Stimulated activated naive CD4-positive, alpha-beta T cell treated with Interleukin-2 at 50 U/mL for 16 hours (primary cell): ENCODE measurements around the gene SPRN.
A peak's percentile ranks its signal among the peaks of the same experiment; 100 is the strongest.

Source experiments
- DNase-seq: peaks from one replicate; lab custom pipeline; 2025; lab: John Stamatoyannopoulos, UW

The SPRN gene

DNA sequence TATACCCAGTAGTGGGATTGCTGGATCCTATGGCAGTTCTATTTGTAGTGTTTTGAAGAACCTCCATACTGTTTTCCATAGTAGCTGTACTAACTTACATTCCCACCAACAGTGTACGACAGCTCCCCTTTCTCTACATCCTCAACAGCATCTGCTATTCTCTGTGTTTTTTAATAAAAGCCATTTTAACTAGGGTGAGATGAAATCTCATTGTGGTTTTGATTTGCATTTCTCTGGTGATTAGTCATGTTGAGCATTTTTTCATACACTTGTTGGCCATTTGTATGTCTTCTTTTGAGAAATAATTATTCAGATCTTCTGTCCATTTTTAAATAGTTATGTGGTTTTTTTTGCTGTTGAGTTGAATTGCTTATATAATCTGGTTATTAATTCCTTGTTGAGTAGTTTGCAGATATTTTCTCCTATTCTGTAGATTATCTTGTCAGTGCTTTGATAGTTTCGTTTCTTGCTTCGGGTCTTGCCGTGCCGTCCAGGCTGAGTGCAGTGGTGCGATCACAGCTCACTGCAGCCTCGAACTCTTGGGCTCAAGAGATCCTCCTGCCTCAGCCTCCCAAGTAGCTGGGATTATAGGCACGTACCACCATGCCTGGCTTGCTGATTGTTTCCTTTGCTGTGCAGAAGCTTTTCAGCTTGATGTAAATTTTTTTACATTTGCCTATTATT is 18.4 kb downstream of the SPRN start:
- no peak for DNase-seq

- DNase-seq = no peak
Measured at GRCh38 chr10:133405272-133405671, 19.2 kb downstream of the SPRN start.

- DNase-seq = no peak
Measured at GRCh38 chr10:133403784-133404183, 20.6 kb downstream of the SPRN start.

DNA sequence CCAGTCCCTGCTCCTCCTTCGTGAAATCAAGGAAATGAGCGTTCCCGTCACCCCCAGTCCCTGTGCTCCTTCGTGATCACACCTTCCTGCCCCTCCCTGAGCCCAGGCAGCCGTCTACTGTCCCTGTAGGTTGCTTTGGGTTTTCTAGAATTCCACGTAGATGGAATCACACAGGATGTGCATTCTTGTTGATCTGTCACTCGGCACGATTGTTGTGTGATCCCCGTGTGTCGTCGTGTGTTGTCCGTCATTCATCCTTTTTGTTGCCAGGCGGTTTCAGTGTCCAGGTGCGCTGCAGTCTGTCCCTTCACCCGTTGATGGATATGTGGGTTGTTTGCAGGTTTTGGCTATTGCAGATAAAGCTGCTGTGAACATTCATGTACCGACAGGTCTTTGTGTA is 21.1 kb downstream of the SPRN start:
- DNase-seq = no peak

DNA sequence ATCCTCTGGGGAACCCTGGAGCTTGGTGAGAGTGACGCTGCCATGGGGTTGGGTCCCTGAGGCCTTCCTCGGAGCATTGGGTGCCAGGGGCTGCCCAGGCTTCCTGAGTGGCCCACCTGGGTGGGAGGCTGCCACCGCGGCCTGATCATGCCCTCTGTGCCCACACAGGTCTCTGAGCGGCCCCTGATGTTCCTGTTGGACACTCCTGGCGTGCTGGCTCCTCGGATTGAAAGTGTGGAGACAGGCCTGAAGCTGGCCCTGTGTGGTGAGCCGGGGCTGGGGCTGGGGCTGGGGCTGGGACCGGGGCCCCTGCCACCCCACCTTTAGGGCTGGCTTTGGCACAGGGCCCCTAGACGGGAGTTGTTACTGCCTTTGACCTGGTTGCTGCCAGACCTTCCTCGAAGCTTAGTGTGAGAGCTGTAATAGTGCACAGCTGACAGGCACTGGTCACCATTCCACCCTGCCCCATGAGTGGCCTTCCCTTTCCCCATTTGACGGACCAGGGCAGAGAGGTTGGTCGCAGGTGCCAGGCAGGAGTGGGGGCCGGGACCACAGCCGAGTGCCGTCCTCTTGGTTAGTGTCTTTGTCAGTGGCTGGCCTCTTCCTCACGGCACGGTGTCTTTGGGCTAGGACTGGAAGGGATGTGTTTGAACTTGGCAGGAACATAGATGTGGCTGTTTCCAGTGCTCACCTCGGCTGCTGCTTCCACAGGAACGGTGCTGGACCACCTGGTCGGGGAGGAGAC is 22.3 kb downstream of the SPRN start:
- DNase-seq = no peak

DNA sequence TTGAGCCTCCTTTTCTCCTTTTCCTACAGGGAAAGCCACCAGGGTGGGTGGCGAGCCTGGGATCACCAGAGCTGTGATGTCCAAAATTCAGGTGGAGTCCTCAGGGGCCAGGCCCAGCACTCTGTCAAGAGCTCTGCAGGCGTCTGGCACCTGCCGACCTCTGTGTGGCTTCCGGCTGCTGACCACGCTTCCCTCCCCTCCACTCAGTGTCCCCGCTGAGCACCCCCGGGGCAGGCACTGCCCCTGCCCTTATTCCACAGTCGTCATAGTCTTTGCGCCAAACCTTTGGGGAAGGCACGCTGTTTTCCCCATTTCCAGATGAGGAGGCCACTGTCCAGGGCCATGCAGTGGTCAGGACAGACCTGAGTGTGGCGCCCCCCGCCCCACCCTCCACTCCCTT is 22.9 kb downstream of the SPRN start:
- no peak for DNase-seq

DNA sequence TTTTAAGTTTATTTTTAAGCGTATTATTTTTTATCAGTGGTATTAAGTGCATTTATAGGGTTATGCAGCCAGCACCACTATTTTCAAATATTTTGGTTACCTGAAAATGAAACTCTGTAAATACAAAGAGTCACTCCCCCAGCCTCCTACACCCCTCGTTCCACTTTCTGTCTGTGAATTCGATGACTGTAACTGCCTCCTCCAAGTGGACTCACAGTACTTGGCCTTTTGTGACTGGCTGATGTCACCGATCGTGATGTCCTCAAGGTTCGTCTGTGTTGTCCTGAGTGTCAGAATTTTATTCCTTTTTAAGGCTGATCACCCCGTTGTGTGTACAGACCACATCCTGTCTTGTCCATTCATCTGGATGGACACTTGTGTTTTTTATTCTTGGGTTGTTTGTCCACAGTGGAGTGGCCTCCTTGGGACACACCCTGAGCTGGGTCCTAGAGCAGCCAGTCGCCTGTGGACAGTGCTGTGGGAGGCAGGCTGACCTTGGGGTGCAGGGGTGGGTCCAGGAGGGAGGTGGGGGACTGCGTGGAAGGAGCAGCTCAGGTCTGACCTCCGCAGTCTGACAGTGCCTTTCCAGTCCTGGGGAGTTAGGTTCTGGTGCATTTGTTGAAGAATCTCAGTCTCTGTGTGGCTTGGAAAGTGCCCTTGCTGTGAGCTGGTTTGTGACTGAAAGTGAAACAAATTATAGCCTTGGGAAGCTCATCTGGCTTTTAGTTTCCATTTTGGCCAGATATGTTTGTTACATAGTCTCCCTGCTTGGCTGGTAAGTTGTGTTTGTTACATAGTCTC is 23.6 kb downstream of the SPRN start:
- no peak for DNase-seq

DNA sequence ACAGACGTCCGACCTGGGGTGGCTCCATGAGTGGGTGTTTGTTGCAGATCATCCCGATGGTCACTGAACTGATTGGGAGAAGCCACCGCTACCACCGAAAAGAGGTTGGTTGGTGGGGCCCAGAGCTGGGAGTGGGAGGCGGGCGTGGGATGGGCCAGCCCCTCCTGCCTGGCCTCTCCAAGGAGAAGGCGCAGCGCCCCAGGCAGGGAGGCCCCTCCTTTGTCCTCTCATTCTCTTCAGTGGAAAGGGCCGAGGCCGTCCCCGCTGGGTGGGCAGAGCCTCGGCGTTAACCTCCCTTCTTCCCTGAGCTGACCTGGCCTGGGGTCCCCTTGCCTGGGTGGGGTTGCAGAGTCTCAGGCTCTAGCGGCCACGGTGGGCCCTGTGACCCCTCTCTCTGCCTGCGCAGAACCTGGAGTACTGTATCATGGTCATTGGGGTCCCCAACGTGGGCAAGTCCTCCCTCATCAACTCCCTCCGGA is 25.3 kb downstream of the SPRN start:
- no peak for DNase-seq

DNA sequence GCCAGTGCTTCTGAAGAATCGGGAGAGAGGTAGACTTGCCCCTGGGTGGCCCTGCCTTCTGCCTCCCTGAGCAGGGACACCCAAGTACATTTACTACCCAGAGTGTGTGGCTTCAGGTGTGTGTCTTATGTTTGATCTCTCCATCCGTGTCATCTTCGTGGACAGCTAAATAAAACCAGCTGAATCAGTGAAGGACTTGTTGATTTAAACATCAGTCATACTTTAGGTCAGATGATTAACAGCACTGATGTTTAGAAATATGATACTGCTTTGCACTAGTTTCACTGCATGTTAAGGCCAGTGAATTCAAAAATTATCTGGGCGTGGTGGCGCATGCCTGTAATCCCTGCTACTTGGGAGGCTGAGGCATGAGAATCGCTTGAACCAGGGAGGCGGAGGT is 26.5 kb downstream of the SPRN start:
- no peak for DNase-seq

DNA sequence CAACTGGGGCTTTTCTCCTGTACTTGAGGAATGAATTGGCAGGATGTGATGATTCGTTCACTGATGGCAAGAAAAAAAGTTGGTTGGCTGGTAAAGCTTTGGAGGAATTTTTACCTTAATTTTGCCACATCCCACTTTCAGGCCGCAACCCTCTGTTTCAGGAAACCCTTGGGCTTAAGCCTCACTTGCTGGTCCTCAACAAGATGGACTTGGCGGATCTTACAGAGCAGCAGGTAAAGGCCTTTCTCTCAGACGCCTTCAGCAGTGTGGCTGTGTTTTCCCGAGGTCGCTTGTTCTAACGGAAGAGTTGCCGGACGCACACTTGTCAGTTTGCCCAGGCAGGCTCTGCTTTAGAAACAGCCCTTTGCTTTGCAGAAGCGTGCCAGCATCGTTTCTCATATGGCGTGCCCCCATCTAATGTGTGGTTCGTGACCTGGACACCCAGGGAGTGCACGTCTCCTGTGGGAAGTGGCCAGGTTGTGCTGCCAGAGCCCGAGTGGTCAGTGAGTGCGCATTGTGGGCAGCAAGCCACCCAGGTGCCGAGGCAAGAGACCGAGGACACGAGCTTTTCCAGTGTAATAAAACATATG is 28.3 kb downstream of the SPRN start:
- no peak for DNase-seq

DNA sequence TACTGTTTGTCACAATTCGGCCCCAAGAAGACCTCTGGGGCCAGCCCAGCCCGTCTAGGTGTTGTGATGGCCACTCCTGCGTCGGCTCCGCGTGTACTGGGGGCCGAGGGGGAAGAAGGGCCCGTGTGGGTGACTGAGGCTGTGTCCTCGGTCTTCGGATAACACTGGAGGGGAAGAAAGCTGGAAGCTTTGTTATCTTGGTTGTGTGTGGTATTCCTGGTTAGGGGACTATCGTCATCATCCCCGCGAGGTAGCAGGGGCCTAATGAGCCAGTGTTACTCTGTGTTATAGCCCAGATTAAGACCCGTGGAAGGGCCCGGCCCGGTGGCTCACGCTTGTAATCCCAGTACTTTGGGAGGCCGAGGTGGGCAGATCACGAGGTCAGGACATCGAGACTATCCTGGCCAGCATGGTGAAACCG is 29.6 kb downstream of the SPRN start:
- DNase-seq = no peak

- peak; percentile 87 for DNase-seq
Measured at GRCh38 chr10:133394064-133394663, 30.3 kb downstream of the SPRN start, which contains the start of gene MTG1. Gene MTG1 (plus strand): TSS chr10:133394157. CDS start chr10:133394221, 64 bp downstream.

GRCh38 chr10:133393401-133394063 is 30.9 kb downstream of the SPRN start:
- DNase-seq = no peak

DNA sequence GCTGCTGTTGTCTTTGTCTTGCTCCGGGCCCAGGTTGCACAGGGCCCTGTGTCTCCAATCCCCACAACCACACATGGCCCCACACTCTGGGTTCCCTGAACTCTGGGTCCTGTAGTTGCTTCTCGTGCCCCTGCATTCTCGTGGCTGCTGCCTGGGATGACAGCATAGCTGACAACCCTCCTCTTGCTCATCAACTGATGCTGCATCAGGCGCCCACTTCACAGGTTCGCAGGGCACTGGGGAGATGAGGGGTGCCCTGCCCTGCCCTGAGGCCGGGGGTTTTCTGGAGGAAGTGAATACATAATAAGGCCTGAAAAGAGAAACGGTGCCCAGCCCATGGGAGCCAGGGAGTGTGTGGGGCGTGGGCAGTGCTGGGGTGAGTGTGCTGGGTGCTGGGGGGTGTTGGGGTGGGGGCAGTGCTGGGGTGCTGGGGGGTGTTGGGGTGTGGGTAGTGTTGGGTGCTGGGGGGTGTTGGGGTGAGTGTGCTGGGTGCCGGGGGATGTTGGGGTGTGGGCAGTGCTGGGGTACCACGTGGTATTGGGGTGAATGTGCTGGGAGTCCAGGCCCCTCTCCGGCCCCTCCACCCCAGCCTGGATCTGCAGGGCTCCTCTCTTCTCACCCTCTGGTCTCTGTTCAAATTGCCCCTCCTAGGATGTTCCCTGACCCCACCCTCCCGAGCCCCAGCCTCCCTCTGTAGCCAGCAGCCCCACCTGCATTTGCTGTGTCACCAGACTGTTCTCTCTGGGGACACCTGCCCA is 32.5 kb downstream of the SPRN start:
- peak; percentile 20 for DNase-seq

DNA sequence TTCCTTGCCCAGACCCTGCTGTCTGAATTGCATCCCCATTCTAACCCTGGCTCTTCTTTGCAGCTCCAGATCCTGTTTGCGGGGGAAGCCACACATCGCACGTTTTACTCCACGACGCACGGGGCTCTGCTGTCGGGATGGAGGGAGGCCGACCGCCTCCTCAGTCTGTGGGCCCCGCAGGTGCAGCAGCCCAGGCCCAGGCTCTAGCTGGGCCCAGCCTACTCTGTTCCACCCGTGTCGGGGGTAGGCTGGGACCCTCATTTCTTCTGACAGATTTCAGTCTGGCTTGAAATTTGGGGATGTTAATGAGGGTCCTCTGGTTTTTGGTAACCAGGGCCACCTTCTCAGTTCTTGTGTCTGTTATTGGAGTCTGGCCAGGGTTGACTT is 33.2 kb downstream of the SPRN start:
- DNase-seq = no peak

DNA sequence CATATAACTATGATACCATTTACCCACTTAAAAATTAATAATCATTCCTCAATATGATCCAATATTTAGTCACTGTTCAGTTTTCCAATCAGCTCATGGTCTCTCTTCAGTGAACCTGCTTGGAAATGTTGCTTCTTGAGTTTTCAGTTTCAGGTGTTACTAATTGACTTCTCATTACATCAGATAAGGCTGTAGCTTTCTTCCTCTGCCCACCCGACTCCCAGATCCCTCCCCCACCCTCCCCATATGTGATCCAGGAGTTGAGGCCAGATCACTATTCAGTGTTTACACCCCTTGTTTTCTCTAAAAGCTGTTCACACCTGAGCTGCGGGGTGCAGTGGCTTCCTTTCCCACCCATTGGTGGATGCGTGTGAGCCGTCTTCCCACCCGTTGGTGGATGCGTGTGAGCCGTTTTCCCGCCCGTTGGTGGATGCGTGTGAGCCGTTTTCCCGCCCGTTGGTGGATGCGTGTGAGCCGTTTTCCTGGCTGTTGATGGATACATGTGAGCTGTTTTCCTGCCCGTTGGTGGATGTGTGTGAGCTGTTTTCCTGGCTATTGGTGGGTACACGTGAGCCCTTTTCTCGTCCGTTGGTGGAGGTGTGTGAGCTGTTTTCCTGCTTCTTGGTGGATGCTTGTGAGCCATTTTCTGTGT is 33.7 kb downstream of the SPRN start:
- peak; percentile 12 for DNase-seq

GRCh38 chr10:133388973-133389818 is 35.2 kb downstream of the SPRN start:
- peak; percentile 42 for DNase-seq

GRCh38 chr10:133388236-133388972 is 36.0 kb downstream of the SPRN start:
- DNase-seq = no peak
